LoVo (cell line): ENCODE results near the gene FGD5.
A peak's percentile ranks its signal among the peaks of the same experiment; 100 is the strongest.

Experiments
- DNase-seq: peaks from one replicate; pipeline ENCODE4 v3.0.0-alpha.2; 2016; ENCODE audit warnings: low spot score

FGD5 gene

GRCh38 chr3:14818804-14819500 lies at the start of gene FGD5:
Gene FGD5 (plus strand): TSS chr3:14818962. CDS start chr3:14819072, 110 bp downstream.
- DNase-seq = no peak

DNA sequence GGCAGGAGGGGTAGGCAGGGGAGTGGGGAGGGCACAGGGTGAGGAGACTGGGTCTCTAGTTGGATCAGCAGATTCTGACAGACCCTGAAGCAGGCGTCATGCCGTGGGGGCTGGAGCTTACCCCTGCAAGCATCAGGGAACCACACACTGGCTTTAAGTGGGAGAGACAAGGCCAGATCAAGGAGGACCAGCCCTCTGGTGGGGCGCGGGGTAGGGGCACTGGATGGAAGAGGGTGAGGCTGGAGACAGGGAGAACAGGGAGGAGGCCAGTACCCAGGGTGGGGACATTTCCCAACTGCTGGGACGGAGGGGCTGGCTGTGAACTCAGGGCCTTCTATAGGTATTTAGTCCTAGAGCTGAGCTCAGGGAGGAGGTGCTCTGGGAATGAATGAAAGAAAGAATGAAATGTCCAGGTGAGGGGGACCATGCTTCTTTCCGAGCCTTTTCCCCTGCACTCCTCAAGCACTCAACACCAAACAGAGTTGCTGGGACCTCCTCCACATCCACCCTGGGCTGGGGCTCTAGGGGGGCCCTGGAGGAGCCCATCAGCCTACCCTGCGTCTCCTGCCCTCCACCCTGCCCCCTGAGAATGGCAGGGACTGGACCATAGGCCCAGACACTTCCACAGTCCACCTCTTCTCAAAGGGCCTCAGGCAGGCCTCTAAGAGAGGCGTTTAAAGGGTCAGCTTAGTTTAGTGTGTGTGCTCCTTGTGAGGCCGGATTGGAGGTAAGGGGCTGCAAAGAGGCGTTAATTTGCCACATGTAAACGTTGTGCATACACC lies 49.0 kb upstream of the FGD5 start:
- no peak for DNase-seq

GRCh38 chr3:14770591-14770990 lies 48.2 kb upstream of the FGD5 start:
- DNase-seq = no peak

DNA sequence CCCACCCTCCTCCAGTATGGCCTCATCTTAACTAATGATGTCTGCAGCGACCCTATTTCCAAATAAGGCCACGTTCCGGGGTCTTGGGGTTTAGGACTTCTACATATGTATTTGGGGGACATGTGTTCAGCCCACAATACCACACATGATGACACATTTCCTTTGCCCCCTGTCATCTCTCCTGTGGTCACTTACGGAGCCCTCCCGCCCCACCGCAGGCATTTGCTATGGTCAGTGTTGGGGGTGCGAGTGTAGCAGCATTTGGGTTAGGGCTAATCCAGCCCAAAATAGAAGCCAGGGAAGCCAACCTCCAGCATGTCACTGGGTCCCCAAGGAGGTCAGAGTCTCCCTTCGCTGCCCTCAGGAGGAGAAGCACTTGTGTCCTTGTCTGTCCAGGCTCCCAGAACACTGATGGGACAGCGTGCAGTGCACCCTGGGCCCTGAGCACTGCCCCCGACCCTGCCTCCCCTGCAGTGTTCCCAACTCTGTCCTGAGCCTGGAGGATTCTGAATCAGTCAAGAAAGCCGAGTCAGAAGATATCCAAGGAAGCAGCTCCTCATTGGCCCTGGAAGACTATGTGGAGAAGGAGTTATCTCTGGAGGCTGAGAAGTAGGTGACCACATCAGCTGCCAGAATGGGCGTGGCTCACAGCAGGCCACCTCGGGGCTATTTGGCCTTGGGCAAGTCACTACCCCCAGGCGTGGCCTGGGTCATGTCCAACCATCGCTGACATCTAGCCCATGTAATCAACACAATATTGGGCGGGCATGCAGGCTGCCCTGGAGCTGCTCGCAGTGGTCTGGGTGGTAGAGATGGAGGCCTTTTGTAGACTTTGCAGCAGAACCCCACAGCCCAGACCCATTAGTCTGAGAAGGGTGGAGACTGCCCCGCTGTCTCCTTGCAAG lies 46.9 kb upstream of the FGD5 start:
- no peak for DNase-seq

DNA sequence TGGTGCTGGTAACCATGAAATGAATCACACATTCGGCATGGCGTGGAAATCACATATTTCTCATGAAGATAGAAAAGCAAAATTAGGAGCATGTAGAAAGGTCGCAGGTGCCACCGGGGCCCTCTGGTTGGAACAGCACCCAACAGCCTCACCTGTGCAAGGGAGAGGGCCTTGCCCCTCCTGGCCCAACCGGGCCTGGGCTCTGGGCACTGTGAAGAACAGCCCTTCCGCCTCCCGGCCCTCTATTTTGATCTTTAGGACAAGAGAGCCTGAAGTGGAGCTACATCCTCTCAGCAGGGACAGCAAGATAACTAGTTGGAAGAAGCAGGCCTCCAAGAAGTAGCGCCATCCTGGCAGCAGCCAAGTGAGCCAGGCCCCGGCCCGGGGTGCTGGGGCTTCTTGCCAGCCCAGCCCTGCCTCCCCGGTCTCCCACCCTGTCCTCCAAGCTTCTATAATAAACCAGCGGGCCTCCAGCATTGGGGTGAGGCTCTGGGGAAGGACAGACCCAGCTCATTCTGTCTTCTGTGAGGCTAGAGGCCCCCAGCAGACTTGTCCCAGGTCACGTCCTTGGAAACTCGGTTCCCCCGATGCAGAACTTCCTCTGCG lies 46.1 kb upstream of the FGD5 start:
- DNase-seq = no peak

DNA sequence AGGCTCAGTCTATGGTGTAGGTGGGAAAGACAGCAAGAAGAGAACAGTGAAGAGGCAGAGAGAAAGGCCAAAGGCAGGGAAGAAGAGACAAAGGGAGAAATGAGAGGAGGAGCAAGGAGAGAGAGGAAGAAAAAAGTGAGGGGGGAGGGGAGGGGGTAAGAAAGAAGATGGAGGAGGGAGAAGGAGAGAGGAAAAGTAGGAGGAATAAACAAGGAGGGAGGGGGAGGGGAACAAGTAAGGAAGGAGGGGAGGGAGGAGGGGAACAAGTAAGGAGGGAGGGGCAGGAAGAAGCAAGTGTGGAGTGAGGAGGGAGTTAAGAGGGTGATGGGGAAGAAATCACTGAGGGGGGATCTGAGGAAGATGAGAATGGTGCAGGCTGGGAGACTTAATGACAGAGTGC lies 45.5 kb upstream of the FGD5 start:
- DNase-seq = no peak

DNA sequence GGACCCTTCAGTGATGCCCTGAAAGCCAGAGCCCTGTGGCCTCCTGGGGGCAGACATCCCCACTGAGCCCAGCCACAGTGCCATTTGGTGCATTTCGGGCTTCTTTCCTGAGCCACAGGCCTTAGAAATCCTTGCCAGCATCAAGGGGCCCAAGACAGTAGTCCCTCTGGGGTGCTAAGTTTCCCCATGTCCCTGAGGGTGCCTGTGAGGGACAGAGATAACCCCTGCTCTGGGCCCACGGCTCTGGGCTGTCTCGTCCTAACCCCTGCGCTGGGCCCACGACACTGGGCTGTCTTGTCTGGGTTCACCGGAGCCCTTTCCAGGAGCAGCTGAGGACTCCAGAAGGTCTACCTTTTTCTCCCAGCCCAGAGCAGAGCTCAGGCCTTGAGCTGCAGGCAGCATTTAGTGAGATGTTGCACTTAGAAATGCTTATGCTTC lies 45.1 kb upstream of the FGD5 start:
- DNase-seq = no peak

- no peak for DNase-seq
These were observed 44.3 kb upstream of the FGD5 start for GRCh38 chr3:14774431-14774830.

- DNase-seq = no peak
These were observed 43.8 kb upstream of the FGD5 start for GRCh38 chr3:14775011-14775410.

DNA sequence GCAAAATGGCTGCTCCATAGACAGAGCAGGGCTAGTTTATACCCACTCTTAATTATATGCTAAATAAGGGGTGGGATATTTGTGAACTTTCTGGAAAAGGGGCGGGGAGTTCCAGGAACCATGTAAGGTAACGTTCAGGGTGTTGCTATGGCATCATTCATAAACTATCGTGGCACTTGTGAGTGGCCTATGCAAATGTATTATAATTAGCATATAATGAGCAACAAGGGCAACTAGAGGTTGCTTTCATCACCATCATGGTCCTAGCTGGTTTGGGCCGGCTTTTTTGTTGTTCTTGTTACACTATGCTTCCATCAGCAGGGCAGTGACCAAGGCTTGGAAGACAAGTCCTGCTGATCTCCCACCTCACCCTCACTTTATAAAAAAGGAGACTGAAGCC lies 43.2 kb upstream of the FGD5 start:
- DNase-seq = no peak

DNA sequence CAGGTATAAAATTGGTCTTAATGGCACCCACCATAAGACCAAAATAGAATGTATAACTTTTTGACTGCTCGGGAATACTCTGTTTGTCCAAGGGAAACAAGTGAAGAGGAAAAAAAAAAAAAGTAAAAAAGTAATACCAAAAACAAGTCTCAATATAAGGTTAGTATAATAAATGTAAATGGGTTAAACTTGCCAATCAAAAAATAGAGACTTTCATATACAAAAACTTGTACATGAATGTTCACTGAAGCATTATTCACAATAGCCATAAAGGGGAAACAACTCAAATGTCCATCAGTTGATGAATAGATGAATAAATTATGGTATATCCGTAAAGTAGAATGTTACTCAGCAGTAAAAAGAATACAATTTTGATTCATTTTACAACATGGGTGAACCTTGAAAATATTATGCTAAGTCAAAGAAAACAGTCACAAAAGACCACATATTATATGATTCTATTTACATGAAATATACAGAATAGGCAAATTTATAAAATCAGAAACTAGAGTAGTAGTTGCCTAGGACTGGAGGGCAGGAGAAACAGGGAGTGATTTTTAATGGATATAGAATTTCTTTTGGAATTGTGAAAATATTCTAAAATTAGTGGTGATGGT lies 39.6 kb upstream of the FGD5 start:
- no peak for DNase-seq

DNA sequence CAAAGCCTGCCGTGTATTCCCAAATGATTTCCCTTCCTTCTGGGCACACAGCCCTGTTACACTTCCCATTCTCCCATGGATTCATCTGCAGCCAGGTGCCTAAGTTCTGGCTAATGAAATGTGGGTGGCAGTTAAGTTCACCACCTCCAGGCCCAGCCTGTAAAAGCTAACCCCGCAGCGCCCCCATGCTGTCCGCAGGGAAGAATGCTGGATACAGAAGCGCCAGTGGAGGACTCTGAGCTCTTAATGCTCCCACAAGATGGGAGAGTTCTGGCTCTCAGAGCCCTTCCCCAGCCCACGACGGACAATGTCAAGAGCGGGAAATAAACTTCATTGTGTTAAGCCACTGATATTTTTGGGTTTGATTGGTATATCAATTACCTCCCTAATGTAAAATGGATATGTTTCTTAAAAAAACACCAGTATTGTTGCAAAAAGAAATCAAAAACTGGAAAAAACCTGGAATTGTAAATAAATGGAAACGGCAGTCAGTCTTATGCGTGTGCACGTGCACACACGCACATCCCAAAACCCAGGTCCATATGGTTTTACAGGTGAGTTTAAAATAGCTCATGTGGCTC lies 37.7 kb upstream of the FGD5 start:
- DNase-seq = peak; percentile 42

- DNase-seq = no peak
These were observed 35.2 kb upstream of the FGD5 start for GRCh38 chr3:14783480-14784086.

DNA sequence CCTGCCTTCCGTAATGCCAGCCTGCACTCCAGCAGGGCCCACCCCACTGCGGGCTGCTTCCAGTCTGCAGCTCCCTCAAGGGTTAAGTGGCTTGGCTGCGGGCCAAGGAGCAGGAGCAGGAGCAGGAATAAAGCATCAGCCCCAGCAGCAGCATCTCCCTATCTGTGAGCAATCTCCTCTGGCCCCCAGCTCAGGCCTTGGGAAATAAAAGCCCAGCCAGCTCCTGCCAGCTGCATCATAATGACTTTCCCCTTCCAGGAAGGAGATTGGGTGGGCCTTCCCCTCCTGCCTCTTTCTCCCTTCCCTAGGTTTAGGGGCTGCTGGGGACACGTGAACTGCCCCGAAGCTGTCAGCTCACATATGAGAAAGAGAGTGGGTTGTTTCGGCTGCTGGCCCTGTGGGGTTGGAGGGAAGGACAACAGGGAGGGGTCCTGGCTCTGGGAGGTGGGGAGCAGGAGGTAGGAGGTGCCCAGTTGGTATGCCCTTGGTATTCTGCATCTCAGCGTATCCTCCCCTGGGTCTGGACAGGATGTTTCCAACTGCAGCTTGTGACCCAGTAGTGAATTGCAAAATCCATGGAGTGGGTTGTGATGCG lies 34.6 kb upstream of the FGD5 start:
- DNase-seq = no peak

GRCh38 chr3:14785207-14786155 lies 33.3 kb upstream of the FGD5 start:
- DNase-seq = no peak

GRCh38 chr3:14786369-14786768 lies 32.4 kb upstream of the FGD5 start:
- no peak for DNase-seq

GRCh38 chr3:14787630-14788029 lies 31.1 kb upstream of the FGD5 start:
- DNase-seq = no peak

DNA sequence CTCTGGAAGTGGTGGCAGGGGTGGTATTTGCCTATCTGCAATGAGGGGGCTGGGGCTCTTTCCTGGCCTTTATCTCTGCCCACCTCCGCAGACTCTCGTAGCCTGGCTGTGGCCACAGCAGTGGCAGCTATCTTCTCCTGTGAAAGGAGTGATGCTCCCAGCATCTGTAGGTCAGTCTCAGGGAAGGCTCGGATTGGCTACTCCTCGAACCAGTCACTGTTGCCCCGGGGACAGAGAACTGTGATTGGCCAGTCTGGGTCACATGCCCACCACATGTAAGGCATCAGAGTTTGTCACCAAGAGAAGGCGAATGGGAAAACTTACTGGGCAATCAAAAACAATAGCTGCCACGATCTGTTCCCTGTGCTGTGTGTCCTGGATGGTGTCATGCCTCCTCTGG lies 30.1 kb upstream of the FGD5 start:
- no peak for DNase-seq

- DNase-seq = no peak
These were observed 29.5 kb upstream of the FGD5 start for GRCh38 chr3:14789221-14789620.
